ENCODE results near the gene ANKRD36.
"Not testable (repeated sequence)": the region's sequence is repeated elsewhere in the genome, so short reads cannot be mapped to it uniquely, and the experiment has no call there.

- TF ChIP-seq, protein P1, sequence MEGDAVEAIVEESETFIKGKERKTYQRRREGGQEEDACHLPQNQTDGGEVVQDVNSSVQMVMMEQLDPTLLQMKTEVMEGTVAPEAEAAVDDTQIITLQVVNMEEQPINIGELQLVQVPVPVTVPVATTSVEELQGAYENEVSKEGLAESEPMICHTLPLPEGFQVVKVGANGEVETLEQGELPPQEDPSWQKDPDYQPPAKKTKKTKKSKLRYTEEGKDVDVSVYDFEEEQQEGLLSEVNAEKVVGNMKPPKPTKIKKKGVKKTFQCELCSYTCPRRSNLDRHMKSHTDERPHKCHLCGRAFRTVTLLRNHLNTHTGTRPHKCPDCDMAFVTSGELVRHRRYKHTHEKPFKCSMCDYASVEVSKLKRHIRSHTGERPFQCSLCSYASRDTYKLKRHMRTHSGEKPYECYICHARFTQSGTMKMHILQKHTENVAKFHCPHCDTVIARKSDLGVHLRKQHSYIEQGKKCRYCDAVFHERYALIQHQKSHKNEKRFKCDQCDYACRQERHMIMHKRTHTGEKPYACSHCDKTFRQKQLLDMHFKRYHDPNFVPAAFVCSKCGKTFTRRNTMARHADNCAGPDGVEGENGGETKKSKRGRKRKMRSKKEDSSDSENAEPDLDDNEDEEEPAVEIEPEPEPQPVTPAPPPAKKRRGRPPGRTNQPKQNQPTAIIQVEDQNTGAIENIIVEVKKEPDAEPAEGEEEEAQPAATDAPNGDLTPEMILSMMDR (IDR thresholded peaks at IDR 0.05): not testable (repeated sequence)
- TF ChIP-seq POLR2A (IDR thresholded peaks at IDR 0.05): not testable (repeated sequence)
Observed at GRCh38 chr2:97129090-97129489, 16.1 kb downstream of the ANKRD36 start.

Measured in heart left ventricle (tissue), 13 donors.